Ascending aorta (tissue), 2 donors: ENCODE results near the gene ZNF70. TPM values are rescaled to one million over a fixed set of nuclear protein-coding genes. Genes with fewer than 3 reads are reported as not detected.

Experiments used
- DNase-seq, 2 donors: peaks; one replicate each; pipeline ENCODE4 v3.0.0-alpha.2; 2019; ENCODE audit warnings: low spot score in 2 of 2
- H3K27ac ChIP-seq, 2 donors: fragments of 200-600 bp; sonication (generic); one replicate each; pipeline ENCODE4 v1.5.1; 2016 to 2017; ENCODE audit warnings: mild to moderate bottlenecking in 1 of 2
- H3K27me3 ChIP-seq: fragments of 200-600 bp; sonication (generic); one replicate; pipeline ENCODE4 v1.5.1; 2017
- H3K36me3 ChIP-seq, 2 donors: fragments of 200-600 bp; sonication (generic); one replicate each; pipeline ENCODE4 v1.5.1; 2016
- H3K4me1 ChIP-seq, 2 donors: fragments of 200-600 bp; sonication (generic); one replicate each; pipeline ENCODE4 v1.5.1; 2016 to 2017; ENCODE audit warnings: mild to moderate bottlenecking in 1 of 2
- H3K4me3 ChIP-seq, 2 donors: fragments of 200-600 bp; sonication (generic); one replicate each; pipeline ENCODE4 v1.5.1; 2016 to 2017; ENCODE audit warnings: mild to moderate bottlenecking in 1 of 2
- H3K9me3 ChIP-seq, 2 donors: fragments of 200-600 bp; sonication (generic); one replicate each; pipeline ENCODE4 v1.5.1; 2016
- intact Hi-C: fragments of 100-400 bp; cut with DNase I; formaldehyde crosslinking; loops from one replicate; pipeline ENCODE4 v1.15.1; 2023
- total RNA-seq: library from RNA; depleted of rRNA; stranded (reverse); fragments of >200 nt; gene quantifications from one replicate; pipeline ENCODE4 v1.1.0, GENCODE V29; 2016
- TF ChIP-seq, protein P1 (sequence below), 3 experiments: fragments of 200-600 bp in 2 of 3; fragments of 450-650 bp in 1 of 3; sonication (generic) in 2 of 3; IDR thresholded peaks; one replicate each; pipeline ENCODE4 v1.5.1; 2016 to 2019; ENCODE audit warnings: antibody characterized with exemption in 3 of 3, mild to moderate bottlenecking in 1 of 3, moderate library complexity in 1 of 3

The ZNF70 gene
- total RNA-seq, 1 donor from 2014 or later, result 5.2 TPM

DNA sequence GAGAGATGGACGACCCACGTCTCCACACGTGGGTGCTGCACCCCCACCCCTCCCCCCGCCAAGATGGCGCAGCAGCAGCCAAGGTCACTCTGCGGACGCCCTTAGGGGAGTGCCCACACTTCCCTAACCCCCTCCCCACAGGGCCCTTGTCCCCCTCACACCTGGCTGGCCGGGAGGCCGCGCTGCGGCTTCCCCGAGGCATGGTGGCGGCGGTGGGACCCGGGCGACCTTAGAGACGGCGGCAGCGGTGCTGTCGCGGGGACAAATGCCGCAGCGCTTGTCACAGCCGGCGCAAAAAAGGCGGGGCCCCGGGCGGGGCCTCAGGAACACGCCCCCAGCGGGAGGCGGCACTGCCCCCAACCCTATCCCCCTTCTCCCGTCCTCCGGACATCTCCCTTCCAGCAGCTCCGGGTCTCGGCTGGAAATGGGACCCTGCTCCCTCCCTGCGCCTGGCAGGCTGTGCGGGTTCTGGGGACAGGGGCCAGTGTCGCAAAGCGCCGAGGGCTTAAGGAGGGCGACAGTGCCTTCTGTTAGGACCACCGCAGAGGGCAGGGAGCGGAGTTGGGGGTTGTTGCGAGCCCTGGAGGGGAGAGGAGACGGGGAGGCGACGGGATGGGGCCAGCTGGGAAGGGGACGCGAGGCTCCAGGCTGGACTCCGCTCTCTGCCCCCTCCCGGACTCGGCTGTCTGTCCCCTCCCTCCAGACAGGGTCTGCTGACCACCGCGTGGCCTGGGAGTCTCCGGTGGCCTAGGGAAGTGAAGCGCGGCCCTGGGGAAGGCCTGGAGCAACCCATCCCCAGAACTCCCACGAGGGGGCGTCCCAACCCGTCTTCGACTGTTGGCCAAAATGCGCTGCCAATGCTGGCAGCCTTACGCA is 17.0 kb upstream of the ZNF70 start, which contains the start of gene CHCHD10:
Gene CHCHD10 (minus strand): TSS at position 300 of the 876 bp plus-strand sequence. CDS start 98 bp downstream, at position 202.
- Histone ChIP-seq H3K36me3 (no peaks in the 10 kb centered on the region), H3K4me3 (peak within 1 kb of the TSS; percentile 70 to 75), H3K9me3 (no peaks in the 10 kb centered on the region), H3K4me1 (peaks cover 7 to 26% of the 10 kb centered on the region in 2 donors), H3K27me3 (no peaks in the 10 kb centered on the region), H3K27ac (peak within 1 kb of the TSS; percentile 71 to 74)
- intact Hi-C loops, result loop anchor here (1.0 to 2.0 kb wide), 2 partner anchors 17 to 71 kb away; partner anchors contain the start of genes DERL3 and ZNF70
- DNase-seq, result peak; percentile 35 to 89
- TF ChIP-seq, protein P1, sequence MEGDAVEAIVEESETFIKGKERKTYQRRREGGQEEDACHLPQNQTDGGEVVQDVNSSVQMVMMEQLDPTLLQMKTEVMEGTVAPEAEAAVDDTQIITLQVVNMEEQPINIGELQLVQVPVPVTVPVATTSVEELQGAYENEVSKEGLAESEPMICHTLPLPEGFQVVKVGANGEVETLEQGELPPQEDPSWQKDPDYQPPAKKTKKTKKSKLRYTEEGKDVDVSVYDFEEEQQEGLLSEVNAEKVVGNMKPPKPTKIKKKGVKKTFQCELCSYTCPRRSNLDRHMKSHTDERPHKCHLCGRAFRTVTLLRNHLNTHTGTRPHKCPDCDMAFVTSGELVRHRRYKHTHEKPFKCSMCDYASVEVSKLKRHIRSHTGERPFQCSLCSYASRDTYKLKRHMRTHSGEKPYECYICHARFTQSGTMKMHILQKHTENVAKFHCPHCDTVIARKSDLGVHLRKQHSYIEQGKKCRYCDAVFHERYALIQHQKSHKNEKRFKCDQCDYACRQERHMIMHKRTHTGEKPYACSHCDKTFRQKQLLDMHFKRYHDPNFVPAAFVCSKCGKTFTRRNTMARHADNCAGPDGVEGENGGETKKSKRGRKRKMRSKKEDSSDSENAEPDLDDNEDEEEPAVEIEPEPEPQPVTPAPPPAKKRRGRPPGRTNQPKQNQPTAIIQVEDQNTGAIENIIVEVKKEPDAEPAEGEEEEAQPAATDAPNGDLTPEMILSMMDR (IDR thresholded peaks at IDR 0.05), result peak; percentile 77 to 84 (median 82)

DNA sequence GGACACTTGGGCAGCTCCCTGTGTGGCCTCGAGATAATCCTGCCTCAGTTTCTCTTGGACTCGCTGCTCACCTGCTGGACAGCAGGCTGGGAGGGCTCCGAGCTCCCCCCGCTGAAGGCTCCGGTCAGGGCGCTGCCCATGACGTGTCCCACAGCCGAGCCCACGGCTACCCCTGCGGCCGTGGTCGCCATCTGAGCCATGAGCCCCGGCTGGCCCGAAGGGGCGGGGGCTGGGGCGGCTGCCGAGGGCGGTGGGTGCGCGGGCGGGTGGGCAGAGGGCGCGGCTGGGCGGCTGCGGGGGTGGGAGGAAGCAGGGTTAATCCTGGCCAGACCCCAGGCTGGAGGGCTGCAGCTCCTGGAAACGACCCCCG is 16.4 kb upstream of the ZNF70 start:
- Histone ChIP-seq H3K27ac (peak overlapping the region; percentile 71 to 74), H3K4me1 (peaks cover 9 to 23% of the 10 kb centered on the region in 2 donors)
- intact Hi-C loops, result loop anchor here (1.0 kb wide), 1 partner anchor 16 kb away; the partner anchor contains the start of gene ZNF70

DNA sequence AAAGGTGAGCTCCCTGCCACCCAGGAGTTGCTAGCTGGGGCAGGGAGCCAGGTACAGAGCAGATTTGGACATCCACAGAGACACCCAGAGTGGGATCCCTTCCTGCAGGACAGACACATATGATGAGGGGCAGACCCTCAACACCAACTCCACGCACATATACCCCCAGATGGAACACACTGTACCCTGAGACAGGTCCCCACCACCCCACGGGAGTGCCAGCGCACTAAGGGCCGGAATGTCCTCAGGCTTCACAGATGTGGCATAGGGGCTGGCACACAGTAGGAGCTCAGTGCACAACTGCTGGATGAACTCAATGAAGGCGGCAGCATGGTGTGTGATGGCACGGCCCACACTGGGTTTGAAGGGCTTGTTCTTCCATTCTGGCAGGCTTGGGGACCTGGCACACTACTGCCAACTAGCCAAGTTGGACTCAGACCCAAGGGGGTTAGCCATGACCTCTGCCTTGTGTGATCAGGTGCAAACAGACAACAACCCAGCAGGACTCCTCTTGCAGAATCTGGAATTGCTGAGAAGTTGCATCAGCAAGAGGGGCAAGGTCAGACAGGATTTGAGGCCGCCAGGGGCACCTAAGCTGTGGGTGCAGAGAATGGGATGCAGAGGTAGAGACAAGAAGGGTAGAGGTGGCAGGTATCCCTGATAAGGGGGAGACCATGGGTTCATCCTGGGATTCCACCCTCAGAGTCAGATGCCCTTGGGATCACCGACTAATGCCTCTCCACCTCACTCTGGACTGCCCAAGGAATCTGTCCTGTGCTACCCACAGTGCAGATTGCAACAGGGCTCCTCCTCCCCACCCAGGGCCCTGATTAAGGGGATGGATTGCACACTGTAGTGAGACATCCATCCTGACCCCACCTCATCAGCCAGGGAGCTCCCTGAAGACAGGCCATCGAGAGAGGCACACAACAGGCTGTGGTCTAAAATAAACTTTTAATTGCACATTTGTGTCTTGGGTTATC is 14.3 kb upstream of the ZNF70 start:
- intact Hi-C loops, result no loop called here
- H3K9me3 ChIP-seq, result no peaks in the 10 kb centered on the region
- no peaks in the 10 kb centered on the region for H3K36me3 ChIP-seq
- H3K4me3 ChIP-seq, result no peak overlapping the region
- H3K27ac ChIP-seq, result no peak overlapping the region
- peaks cover 9 to 22% of the 10 kb centered on the region in 2 donors for H3K4me1 ChIP-seq
- DNase-seq, result no peak
- TF ChIP-seq, protein P1 (IDR thresholded peaks at IDR 0.05), result no peak
- H3K27me3 ChIP-seq, result no peaks in the 10 kb centered on the region

More for the DNA sequence above, 16.4 kb upstream of the ZNF70 start:
- H3K27me3 ChIP-seq, result no peaks in the 10 kb centered on the region
- DNase-seq, result no peak
- H3K9me3 ChIP-seq, result no peaks in the 10 kb centered on the region
- H3K36me3 ChIP-seq, result no peaks in the 10 kb centered on the region
- peak overlapping the region; percentile 70 to 75 for H3K4me3 ChIP-seq
- TF ChIP-seq, protein P1 (IDR thresholded peaks at IDR 0.05), result no peak

DNA sequence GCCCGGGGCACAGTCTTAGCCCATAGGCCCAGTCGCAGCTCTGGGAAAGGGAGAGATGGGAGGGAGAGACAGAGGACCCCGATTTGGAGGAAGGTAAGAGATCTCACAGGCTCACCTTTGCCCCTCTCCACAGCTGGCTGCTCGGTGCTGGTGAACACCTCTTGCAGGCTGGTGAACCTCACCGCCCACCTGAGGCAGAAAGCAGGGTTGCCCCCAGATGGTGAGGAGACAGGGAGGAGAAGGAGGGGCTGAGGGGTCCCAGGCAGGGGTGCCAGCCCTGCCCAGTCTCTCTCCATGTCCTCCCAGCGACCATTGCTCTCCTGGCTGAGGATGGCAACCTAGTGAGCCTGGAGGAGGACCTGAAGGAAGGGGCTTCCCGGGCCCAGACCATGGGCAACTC is 13.0 kb upstream of the ZNF70 start:
- H3K27me3 ChIP-seq, result no peaks in the 10 kb centered on the region
- H3K36me3 ChIP-seq, result no peaks in the 10 kb centered on the region
- no peaks in the 10 kb centered on the region for H3K9me3 ChIP-seq
- H3K27ac ChIP-seq, result no peak overlapping the region
- H3K4me3 ChIP-seq, result peak overlapping the region in 1 of 2 donors; percentile 57
- peaks cover 9 to 22% of the 10 kb centered on the region in 2 donors for H3K4me1 ChIP-seq
- no peak for DNase-seq
- TF ChIP-seq, protein P1 (IDR thresholded peaks at IDR 0.05), result no peak
- intact Hi-C loops, result no loop called here

DNA sequence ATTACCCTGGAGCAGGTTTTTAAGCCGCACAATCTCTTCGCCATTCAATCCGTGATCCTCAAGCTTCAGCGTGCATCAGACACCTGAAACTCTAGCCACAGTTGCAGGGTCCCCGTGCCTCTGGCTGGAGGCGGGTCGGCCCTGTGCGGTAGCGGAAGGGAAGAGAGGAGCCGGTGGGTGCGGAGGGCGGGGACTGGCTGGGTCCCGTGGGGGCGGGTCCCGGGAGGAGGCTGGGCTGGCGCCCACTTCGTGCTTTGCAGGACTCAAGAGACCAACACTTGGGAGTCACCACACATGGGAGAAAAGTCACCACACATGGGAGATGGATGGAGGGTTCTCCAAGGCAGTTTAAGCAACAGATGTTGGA is 12.7 kb upstream of the ZNF70 start:
- Histone ChIP-seq H3K9me3 (no peaks in the 10 kb centered on the region), H3K4me3 (peak overlapping the region; percentile 16 to 57), H3K27me3 (no peaks in the 10 kb centered on the region), H3K4me1 (peaks cover 9 to 18% of the 10 kb centered on the region in 2 donors), H3K27ac (no peak overlapping the region), H3K36me3 (no peaks in the 10 kb centered on the region)
- DNase-seq, result no peak
- intact Hi-C loops, result no loop called here
- TF ChIP-seq, protein P1 (IDR thresholded peaks at IDR 0.05), result no peak
